HEK293T (cell line): ENCODE results near the gene LHX5.
A peak's percentile ranks its signal among the peaks of the same experiment; 100 is the strongest.

Experiments
- CTCF ChIA-PET: fragments of 350-600 bp; formaldehyde crosslinking; extraction: SDS; loops from one replicate; lab custom pipeline; 2021; ENCODE audit warnings: antibody characterized with exemption, inconsistent platforms; lab: Yijun Ruan, JAX
- POLR2A ChIA-PET: fragments of 350-600 bp; formaldehyde crosslinking; extraction: SDS; loops from one replicate; lab custom pipeline; 2020; ENCODE audit warnings: antibody characterized with exemption, inconsistent platforms; lab: Yijun Ruan, JAX
- DNase-seq: peaks from one replicate; pipeline ENCODE4 v3.0.0; 2012; ENCODE audit warnings: mixed read lengths; ENCODE audit errors: extremely low spot score
- ARNT ChIP-seq: fragments of 450-650 bp; IDR thresholded peaks from 2 replicates; pipeline ENCODE4 v1.6.1; 2017; ENCODE audit warnings: mild to moderate bottlenecking
- BHLHE40 ChIP-seq: fragments of 450-650 bp; IDR thresholded peaks from 2 replicates; pipeline ENCODE4 v1.6.1; 2016; ENCODE audit warnings: mild to moderate bottlenecking, moderate library complexity, borderline replicate concordance
- CTBP1 ChIP-seq: fragments of 450-650 bp; IDR thresholded peaks from 2 replicates; pipeline ENCODE4 v1.6.1; 2016; ENCODE audit warnings: borderline replicate concordance
- ELF4 ChIP-seq: fragments of 450-650 bp; IDR thresholded peaks from 2 replicates; pipeline ENCODE4 v1.6.1; 2017; ENCODE audit warnings: antibody characterized with exemption
- FOXA1 ChIP-seq: fragments of 450-650 bp; IDR thresholded peaks from 2 replicates; pipeline ENCODE4 v1.6.1; 2016; ENCODE audit warnings: mild to moderate bottlenecking
- FOXK2 ChIP-seq: fragments of 450-650 bp; IDR thresholded peaks from 2 replicates; pipeline ENCODE4 v1.6.1; 2016; ENCODE audit warnings: mild to moderate bottlenecking
- FOXM1 ChIP-seq: fragments of 450-650 bp; IDR thresholded peaks from 2 replicates; pipeline ENCODE4 v1.6.1; 2017; ENCODE audit warnings: mild to moderate bottlenecking, borderline replicate concordance
- HDGF ChIP-seq: fragments of 450-650 bp; IDR thresholded peaks from 2 replicates; pipeline ENCODE4 v1.6.1; 2017; ENCODE audit warnings: antibody characterized with exemption, borderline replicate concordance
- L3MBTL2 ChIP-seq: fragments of 450-650 bp; conservative IDR thresholded peaks from 2 replicates; pipeline ENCODE4 v1.6.1; 2016; ENCODE audit warnings: mild to moderate bottlenecking
- LEF1 ChIP-seq: fragments of 450-650 bp; IDR thresholded peaks from 2 replicates; pipeline ENCODE4 v1.6.1; 2017; ENCODE audit warnings: mild to moderate bottlenecking, borderline replicate concordance
- NFRKB ChIP-seq: fragments of 450-650 bp; IDR thresholded peaks from 2 replicates; pipeline ENCODE4 v1.6.1; 2016; ENCODE audit warnings: mild to moderate bottlenecking, moderate library complexity
- SP1 ChIP-seq: fragments of 450-650 bp; IDR thresholded peaks from 2 replicates; pipeline ENCODE4 v1.6.1; 2017
- SUZ12 ChIP-seq: fragments of 450-650 bp; IDR thresholded peaks from 2 replicates; pipeline ENCODE4 v1.6.1; 2016; ENCODE audit warnings: mild to moderate bottlenecking
- TARDBP ChIP-seq: fragments of 450-650 bp; IDR thresholded peaks from 2 replicates; pipeline ENCODE4 v1.6.1; 2016
- ZNF384 ChIP-seq: fragments of 450-650 bp; IDR thresholded peaks from 2 replicates; pipeline ENCODE4 v1.6.1; 2016
- TF ChIP-seq, protein P1 (sequence below): fragments of 450-650 bp; IDR thresholded peaks from 2 replicates; pipeline ENCODE4 v1.6.1; 2016

LHX5 gene

DNA sequence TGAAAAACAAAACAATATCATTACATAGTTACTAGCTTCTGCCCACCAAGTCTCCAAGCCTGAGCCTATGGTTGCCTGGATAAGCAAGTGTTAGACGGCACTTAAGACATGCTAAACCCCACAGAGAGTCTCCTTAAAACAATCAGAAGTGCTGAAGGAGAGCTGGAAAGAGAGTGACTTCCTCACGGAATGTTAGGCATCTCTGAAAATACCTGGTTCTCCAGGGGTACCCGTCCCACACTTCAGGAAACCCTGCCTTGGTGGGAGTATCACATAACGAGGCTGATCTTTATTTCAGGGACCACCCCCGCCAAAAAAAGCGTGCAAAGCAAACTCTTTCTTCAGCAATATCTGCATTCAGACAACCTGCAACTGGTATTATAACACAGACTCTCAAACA is 18.3 kb downstream of the LHX5 start:
- DNase-seq: no peak
- ChIA-PET POLR2A (no interaction called here), CTCF (interaction anchor here (1.9 kb wide), 1 partner anchor 8 kb away, joined by 5 read pairs; no protein-coding TSS in a partner anchor)
- TF ChIP-seq TARDBP (no peak), L3MBTL2 (no peak), ELF4 (no peak)

DNA sequence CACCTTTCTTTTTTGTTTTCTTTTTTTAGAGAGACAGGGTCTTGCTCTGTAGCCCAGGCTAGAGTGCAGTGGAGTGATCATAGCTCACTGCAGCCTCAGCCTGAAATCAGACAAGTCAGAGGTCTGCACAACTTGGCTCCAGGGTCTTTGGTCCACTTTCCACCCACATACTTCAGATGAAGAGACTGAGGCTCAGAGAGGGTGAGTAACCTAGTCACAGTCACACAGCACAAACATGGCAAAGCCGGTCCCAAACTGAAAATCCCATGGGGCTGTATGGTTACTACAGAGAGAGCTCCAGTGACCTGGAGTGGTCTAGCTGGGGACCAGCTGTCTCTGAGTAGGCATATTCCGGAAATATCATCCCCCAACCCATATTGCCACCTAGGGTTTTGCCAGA is 19.2 kb downstream of the LHX5 start:
- no peak for DNase-seq
- TF ChIP-seq CTBP1: no peak
- TF ChIP-seq LEF1: no peak
- TF ChIP-seq FOXM1: no peak
- TF ChIP-seq HDGF: no peak
- TF ChIP-seq, protein P1, sequence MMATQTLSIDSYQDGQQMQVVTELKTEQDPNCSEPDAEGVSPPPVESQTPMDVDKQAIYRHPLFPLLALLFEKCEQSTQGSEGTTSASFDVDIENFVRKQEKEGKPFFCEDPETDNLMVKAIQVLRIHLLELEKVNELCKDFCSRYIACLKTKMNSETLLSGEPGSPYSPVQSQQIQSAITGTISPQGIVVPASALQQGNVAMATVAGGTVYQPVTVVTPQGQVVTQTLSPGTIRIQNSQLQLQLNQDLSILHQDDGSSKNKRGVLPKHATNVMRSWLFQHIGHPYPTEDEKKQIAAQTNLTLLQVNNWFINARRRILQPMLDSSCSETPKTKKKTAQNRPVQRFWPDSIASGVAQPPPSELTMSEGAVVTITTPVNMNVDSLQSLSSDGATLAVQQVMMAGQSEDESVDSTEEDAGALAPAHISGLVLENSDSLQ: no peak
- ChIA-PET POLR2A (no interaction called here), CTCF (interaction anchor here (0.7 to 1.9 kb wide), 2 partner anchors 9 to 27 kb away, joined by 3 to 5 read pairs; no protein-coding TSS in a partner anchor)

DNA sequence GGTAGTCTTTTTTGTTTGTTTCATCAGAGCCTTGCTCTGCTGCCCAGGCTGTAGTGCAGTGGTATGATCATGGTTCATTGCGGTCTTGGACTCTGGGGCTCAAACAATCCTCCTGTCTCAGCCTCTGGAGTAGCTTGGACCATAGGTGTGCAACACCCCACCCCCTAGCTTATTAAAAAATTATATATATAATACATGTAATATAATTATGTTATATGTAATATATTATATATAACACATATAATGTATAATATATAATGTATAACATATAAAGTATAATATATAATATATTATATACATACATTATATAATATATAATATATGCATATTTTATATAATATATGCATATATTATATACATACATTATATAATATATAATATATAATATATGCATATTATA is 21.8 kb downstream of the LHX5 start:
- no peak for TF ChIP-seq FOXK2
- no peak for DNase-seq
- ChIA-PET POLR2A (no interaction called here), CTCF (no interaction called here)

DNA sequence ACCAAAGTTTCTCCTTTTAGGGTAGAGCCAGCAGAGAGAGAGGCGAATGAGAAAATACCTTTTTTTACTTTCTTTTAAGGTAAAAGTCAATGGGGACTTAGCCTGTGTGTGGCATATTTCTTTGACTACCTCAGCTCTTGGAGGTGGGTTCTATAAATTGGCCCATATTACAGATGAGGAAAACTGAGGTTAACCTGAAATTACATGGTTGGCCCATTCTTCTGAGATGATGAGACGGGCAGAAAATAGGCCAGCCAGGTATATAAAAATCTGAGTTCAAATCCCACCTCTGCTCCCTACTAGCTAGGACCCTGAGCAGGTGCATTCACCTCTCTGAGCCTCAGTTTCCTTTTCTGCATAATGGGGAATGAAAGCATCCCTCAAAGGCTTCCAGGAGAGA is 22.4 kb downstream of the LHX5 start:
- DNase-seq: no peak
- ChIA-PET POLR2A (no interaction called here), CTCF (no interaction called here)
- TF ChIP-seq SUZ12 (no peak), TARDBP (no peak), CTBP1 (no peak), NFRKB (no peak), SP1 (no peak), FOXA1 (no peak), ELF4 (no peak), BHLHE40 (no peak), ARNT (no peak), LEF1 (no peak), FOXK2 (no peak), L3MBTL2 (no peak), ZNF384 (no peak)

DNA sequence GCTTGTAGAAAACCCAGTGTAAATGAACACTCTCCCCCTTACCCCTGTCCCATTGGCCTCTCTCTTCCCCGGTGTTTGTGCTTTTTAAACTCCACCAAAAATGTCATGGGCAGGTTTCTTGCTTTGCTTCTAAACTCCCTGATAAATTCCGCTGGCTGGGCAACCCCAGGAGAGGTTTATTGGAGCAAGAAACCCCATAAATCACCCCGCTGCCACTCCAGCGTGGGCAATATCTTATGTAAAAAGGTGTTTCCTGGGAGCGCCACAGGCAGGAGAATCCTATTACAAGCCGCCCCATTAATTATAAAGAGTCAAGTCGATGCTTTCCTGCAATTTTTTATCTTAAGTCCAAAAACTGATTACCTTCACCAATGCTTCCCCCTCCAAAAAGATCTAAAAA is 22.8 kb downstream of the LHX5 start:
- no peak for DNase-seq
- TF ChIP-seq, protein P1: peak; percentile 62
- TF ChIP-seq FOXK2: no peak
- ChIA-PET POLR2A (no interaction called here), CTCF (no interaction called here)

DNA sequence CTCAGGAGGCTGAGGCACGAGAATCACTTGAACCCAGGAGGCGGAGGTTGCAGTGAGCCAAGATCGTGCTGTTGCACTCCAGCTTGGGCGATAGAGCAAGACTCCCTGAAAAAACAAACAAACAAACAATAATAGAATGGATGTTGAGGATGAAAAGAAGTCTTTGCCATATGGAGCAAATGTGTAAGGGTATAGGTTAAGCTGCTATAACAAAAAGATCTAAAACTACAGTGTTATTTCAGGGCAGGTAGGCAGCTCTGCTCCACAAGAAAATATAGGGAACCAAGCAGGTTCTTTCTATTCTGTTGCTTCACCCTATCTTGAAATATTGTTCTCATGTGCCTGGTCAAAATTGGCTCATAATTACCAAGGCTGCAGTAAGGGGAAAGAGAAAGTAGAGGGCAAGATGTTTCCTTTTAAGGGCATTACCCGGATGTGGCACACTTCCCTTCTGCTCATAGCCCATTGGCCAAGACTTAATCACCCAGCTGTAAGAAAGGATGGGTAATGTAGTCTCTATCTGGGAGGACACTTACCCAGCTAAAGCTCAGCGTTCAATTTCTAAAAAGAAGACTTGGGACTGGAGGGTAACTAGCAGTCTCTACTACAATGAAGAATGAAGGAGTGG is 26.0 kb downstream of the LHX5 start:
- POLR2A ChIA-PET: no interaction called here
- CTCF ChIA-PET: interaction anchor here (1.7 kb wide), 1 partner anchor 16 kb away, joined by 6 read pairs; no protein-coding TSS in a partner anchor
- no peak for DNase-seq
- TF ChIP-seq ELF4 (no peak), SUZ12 (no peak), ZNF384 (no peak), ARNT (no peak), FOXM1 (no peak), FOXK2 (no peak), FOXA1 (no peak)

DNA sequence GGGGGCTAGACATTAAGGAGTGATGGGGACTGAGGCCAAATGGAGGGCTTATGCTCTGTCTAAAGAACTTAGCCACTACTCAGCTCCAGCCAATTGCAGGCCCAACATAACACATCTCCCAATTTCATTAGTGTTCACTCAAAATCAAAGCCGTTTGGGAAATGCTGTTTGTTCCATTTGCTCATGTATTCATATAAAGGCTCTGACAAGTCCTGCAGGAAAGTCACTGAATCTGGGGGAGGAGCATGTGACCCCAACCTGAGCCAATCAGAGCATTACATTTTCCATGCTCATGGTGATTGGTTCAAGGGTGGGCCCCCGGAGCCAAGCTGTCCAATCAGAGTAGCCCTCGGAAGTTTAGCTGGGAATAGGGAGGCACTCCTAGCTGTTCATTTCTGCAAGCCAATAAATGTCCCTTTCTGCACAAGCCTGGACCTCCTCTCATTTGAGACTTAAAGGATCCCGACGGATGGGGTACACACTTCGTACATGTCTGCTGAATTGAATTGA is 28.6 kb downstream of the LHX5 start:
- ChIA-PET CTCF (interaction anchor here (1.0 kb wide), 1 partner anchor 17 kb away, joined by 3 read pairs; no protein-coding TSS in a partner anchor), POLR2A (no interaction called here)
- TF ChIP-seq ARNT (no peak), ELF4 (no peak), HDGF (no peak), FOXK2 (no peak)
- DNase-seq: no peak

DNA sequence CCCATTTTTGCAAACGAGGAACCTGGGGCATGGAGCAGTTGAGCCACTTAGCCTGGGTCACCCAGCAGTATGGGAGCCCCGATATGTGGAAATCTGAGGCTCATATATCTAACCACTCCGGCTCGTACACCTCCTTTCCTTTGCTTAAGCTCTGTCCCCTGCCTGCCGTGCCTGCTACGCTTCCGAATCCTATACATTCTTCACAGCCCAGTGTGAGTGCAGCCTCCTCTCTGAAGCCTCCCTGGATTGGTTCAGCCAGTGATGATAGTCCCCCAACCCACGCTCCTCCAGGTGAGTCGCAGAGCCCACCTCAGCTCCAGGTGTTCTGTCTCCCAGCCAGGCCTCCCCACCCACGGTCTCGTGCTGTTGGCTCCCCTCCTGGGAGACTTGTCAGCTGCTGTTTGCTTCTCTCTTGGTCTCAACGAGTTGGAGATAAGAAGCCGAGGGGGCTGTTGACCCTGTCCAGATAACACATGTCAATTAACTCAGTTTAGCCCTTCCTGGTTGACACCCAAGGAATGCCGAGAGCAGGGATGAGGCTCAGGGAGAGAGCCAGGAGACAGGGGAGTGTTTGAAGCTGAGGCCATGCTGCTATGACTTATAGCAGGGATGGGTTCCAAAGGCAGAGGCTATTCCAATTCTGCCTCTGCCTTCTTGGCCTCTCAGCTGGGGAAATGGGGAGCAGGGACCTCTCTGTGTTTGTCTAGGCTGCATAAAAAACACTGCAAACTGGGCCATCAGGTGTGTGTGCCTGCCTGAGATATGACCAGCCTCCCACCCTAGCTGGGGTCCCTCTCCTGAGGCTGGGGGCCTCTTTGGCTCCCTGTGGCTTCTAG is 30.5 kb downstream of the LHX5 start:
- TF ChIP-seq ZNF384 (no peak), SP1 (no peak), HDGF (no peak), CTBP1 (no peak), TARDBP (no peak), NFRKB (no peak), BHLHE40 (no peak), FOXK2 (no peak)
- no peak for DNase-seq
- CTCF ChIA-PET: interaction anchor here (0.6 to 0.7 kb wide), 2 partner anchors 21 to 36 kb away, joined by 3 to 4 read pairs; no protein-coding TSS in a partner anchor
- POLR2A ChIA-PET: no interaction called here
